Kidney glomerular epithelial cell (primary cell): ENCODE results near the gene OR2T3.
"Not testable (repeated sequence)": the region's sequence is repeated elsewhere in the genome, so short reads cannot be mapped to it uniquely, and the experiment has no call there.

Experiments
- DNase-seq: peaks from one replicate; lab custom pipeline; 2025; lab: John Stamatoyannopoulos, UW

The OR2T3 gene

GRCh38 chr1:248472111-248472510, 1.0 kb upstream of the OR2T3 start:
- not testable (repeated sequence) for DNase-seq

DNA sequence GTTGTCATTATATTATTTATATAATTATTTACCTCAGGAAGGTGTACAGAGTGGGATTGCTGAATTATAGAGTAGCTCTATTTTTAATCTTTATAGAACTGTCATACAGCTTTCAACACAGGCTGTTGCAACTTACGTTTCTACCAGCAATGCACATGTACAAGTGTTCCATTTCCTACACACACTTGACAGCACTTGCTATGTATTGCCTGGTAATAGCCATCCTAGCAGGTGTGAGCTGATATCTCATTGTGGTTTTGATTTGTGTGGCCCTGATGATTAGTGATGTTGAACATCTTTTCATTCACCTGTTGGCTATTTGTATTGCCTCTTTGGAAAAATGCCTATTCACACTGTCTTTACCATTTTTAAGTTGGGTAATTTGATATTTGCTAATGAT, 2.5 kb downstream of the OR2T3 start:
- DNase-seq, result not testable (repeated sequence)

- not testable (repeated sequence) for DNase-seq
Observed at GRCh38 chr1:248481686-248482579, 8.8 kb downstream of the OR2T3 start.

- not testable (repeated sequence) for DNase-seq
Observed at GRCh38 chr1:248488289-248488688, 15.1 kb downstream of the OR2T3 start, which contains the start of gene OR2T5. Gene OR2T5 (plus strand): TSS chr1:248488589. CDS start chr1:248488589, 0 bp downstream.

DNA sequence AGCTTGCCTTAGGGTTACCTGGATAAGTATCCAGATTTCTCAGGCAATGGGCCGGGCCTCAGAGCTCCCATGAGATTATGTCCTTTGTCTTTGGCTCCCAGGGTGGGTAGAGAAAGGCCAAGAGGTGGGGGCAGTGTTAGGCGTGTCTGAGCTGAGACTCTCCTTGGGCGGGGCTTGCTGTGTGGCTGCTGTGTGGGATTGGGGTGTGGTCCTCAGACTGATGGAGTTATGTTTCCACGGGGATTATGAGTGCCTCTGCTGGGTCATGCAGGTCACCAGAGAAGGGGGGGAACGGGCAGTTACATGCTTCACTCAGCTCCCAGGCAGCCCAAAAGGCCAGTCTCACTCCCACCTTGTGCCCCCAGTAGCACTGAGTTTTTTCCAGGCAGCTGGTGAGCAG, 23.5 kb downstream of the OR2T3 start:
- DNase-seq, result not testable (repeated sequence)

- DNase-seq, result not testable (repeated sequence)
Observed at GRCh38 chr1:248500305-248501035, 27.3 kb downstream of the OR2T3 start.

GRCh38 chr1:248507773-248508172, 34.6 kb downstream of the OR2T3 start, which contains the start of gene OR2G6:
Gene OR2G6 (plus strand): TSS chr1:248508073. CDS start chr1:248521647, 13,574 bp downstream.
- DNase-seq, result not testable (repeated sequence)

- not testable (repeated sequence) for DNase-seq
Observed at GRCh38 chr1:248510217-248510616, 37.1 kb downstream of the OR2T3 start.

- DNase-seq, result no peak
Observed at GRCh38 chr1:248521856-248522255, 48.7 kb downstream of the OR2T3 start.
